GM12878 (cell line): ENCODE results near the gene GIMAP2. TPM values are rescaled to one million over a fixed set of nuclear protein-coding genes. Genes with fewer than 3 reads are reported as not detected.

Experiments
- ASH2L ChIP-seq: fragments of 300-600, 200-600 bp; sonication (generic); IDR thresholded peaks from 2 replicates; pipeline ENCODE4 v1.6.1; 2017; ENCODE audit warnings: low read depth, mild to moderate bottlenecking, borderline replicate concordance
- BCLAF1 ChIP-seq: fragments of 450-650 bp; IDR thresholded peaks from 2 replicates; pipeline ENCODE4 v1.6.1; 2017; ENCODE audit warnings: antibody characterized with exemption, mild to moderate bottlenecking, moderate library complexity
- CHD4 ChIP-seq: fragments of 200-600 bp; sonication (generic); IDR thresholded peaks from 2 replicates; pipeline ENCODE4 v1.6.1; 2016; ENCODE audit warnings: mild to moderate bottlenecking
- EED ChIP-seq: sonication (generic); IDR thresholded peaks from 2 replicates; pipeline ENCODE4 v1.6.1; 2016; ENCODE audit warnings: antibody characterized with exemption, low read depth
- EZH2 ChIP-seq: IDR thresholded peaks from 2 replicates; pipeline ENCODE4 v1.6.1; 2012; ENCODE audit warnings: low read depth, mild to moderate bottlenecking, control low read depth, inconsistent platforms, low read length, borderline replicate concordance; ENCODE audit not compliant: control insufficient read depth
- FOS ChIP-seq: IDR thresholded peaks from 3 replicates; pipeline ENCODE4 v1.6.1; 2011; ENCODE audit warnings: borderline replicate concordance; ENCODE audit not compliant: insufficient read length; ENCODE audit errors: extremely low read depth
- FOXK2 ChIP-seq: fragments of 450-650 bp; IDR thresholded peaks from 2 replicates; pipeline ENCODE4 v1.6.1; 2017; ENCODE audit warnings: mild to moderate bottlenecking, moderate library complexity
- HDAC2 ChIP-seq: fragments of 200-600 bp; sonication (generic); IDR thresholded peaks from 2 replicates; pipeline ENCODE4 v1.6.1; 2017
- HDAC6 ChIP-seq: fragments of 200-600 bp; sonication (generic); IDR thresholded peaks from one replicate; pipeline ENCODE4 v1.8.0; 2017; ENCODE audit warnings: antibody characterized with exemption; ENCODE audit not compliant: unreplicated experiment
- HSF1 ChIP-seq: fragments of 150-350 bp; IDR thresholded peaks from 2 replicates; pipeline ENCODE4 v1.6.1; 2014; ENCODE audit warnings: mild to moderate bottlenecking, low read depth, low read length
- IRF5 ChIP-seq: fragments of 450-650 bp; IDR thresholded peaks from 2 replicates; pipeline ENCODE4 v1.6.1; 2017; ENCODE audit warnings: borderline replicate concordance
- MTA3 ChIP-seq: IDR thresholded peaks from 2 replicates; pipeline ENCODE4 v1.6.1; 2012; ENCODE audit warnings: low read length, inconsistent platforms, borderline replicate concordance
- NFIC ChIP-seq: IDR thresholded peaks from 2 replicates; pipeline ENCODE4 v1.6.1; 2012; ENCODE audit warnings: low read depth, mild to moderate bottlenecking, inconsistent platforms, low read length, moderate library complexity
- NR2C1 ChIP-seq: fragments of 450-650 bp; IDR thresholded peaks from 2 replicates; pipeline ENCODE4 v1.6.1; 2017; ENCODE audit warnings: antibody characterized with exemption, mild to moderate bottlenecking, moderate library complexity
- PBX3 ChIP-seq: IDR thresholded peaks from 2 replicates; pipeline ENCODE4 v1.6.1; 2011; ENCODE audit warnings: mild to moderate bottlenecking, low read depth, low read length, moderate library complexity; ENCODE audit not compliant: insufficient replicate concordance
- POLR2AphosphoS5 ChIP-seq: IDR thresholded peaks from 2 replicates; pipeline ENCODE4 v1.6.1; 2011; ENCODE audit warnings: mild to moderate bottlenecking, low read length, inconsistent platforms
- RAD51 ChIP-seq: fragments of 450-650 bp; IDR thresholded peaks from 2 replicates; pipeline ENCODE4 v1.6.1; 2016; ENCODE audit warnings: moderate library complexity, mild to moderate bottlenecking, inconsistent platforms
- SUPT20H ChIP-seq: IDR thresholded peaks from 2 replicates; pipeline ENCODE4 v1.6.1; 2011; ENCODE audit warnings: low read depth, mild to moderate bottlenecking, low read length, moderate library complexity, borderline replicate concordance; ENCODE audit not compliant: control insufficient read depth
- TARDBP ChIP-seq: IDR thresholded peaks from 2 replicates; pipeline ENCODE4 v1.6.1; 2016; ENCODE audit warnings: borderline replicate concordance
- TCF7 ChIP-seq: IDR thresholded peaks from 2 replicates; pipeline ENCODE4 v1.6.1; 2014; ENCODE audit warnings: antibody characterized with exemption, borderline replicate concordance
- polyA plus RNA-seq, 11 experiments: library from polyadenylated mRNA; depleted of rRNA in 4 of 11; unstranded in 6 of 11; stranded (reverse) in 5 of 11; fragments of >200 nt; fragmentation: Nextera tagmentation in 4 of 11; fragmentation: Illumina TruSeq in 1 of 11; extraction: Ambion mirVana in 4 of 11; extraction: Trizol in 1 of 11; gene quantifications; 1 replicate in 1 of 11; 2 replicates in 10 of 11; pipeline versions ENCODE4 v1.2.1 to v1.2.3, GENCODE V29; 2011 to 2016; ENCODE audit warnings: inconsistent platforms in 2 of 11, missing spikeins in 2 of 11, low read depth in 1 of 11
- total RNA-seq, 4 experiments: library from RNA; depleted of rRNA in 3 of 4; stranded (reverse); fragments of >200 nt in 3 of 4; fragmentation: Illumina TruSeq in 1 of 4; extraction: Trizol in 1 of 4; gene quantifications; 2 replicates each; pipeline versions ENCODE4 v1.2.1 to v1.2.3, GENCODE V29; 2013 to 2021

The GIMAP2 gene
- total and polyA plus RNA-seq, 10 of the 15 experiments (the other 5 are each of a cell fraction or from before 2014, with no cell fraction given) = 21.3 to 102 (median 31.8) TPM

- TF ChIP-seq HSF1 (no peak), RAD51 (peak; percentile 91), POLR2AphosphoS5 (no peak; the same call in 1 of the 2 replicates), FOXK2 (no peak), BCLAF1 (no peak), CHD4 (no peak), TCF7 (no peak; the same call in 1 of the 2 replicates), PBX3 (no peak), MTA3 (no peak; the same call in 1 of the 2 replicates), IRF5 (no peak), EED (peak; percentile 65), HDAC2 (no peak), EZH2 (no peak), HDAC6 (no peak), NFIC (no peak; the same call in none of the 2 replicates), FOS (no peak), NR2C1 (no peak), SUPT20H (no peak), ASH2L (0 out of 2 replicates have a peak, but pooled peaks have one; percentile 78), TARDBP (no peak)
Measured at GRCh38 chr7:150685219-150686029, at the start of gene GIMAP2 (continued).
